HepG2 (cell line): ENCODE measurements around the gene HACD2. TPM values are rescaled to one million over a fixed set of nuclear protein-coding genes. Genes with fewer than 3 reads are reported as not detected.

ENCODE experiments used
- ATAC-seq: fragments of 200-7000 bp; cut with Tn5 transposase; 3 replicates; pipeline ENCODE4 v1.9.1; 2020; ENCODE audit warnings: mild to moderate bottlenecking, moderate library complexity
- BruUV-seq: library from RNA; stranded (reverse); fragments of 400-500 nt; replicated peaks from 2 replicates; lab custom pipeline; 2021; lab: Mats Ljungman, UMichigan
- CTCF ChIA-PET: fragments of 300-600 bp; formaldehyde crosslinking; extraction: SDS; loops from one replicate; lab custom pipeline; 2021; ENCODE audit warnings: low total read pairs, inconsistent platforms, low intra/inter-chr PET ratio; lab: Yijun Ruan, JAX
- POLR2A ChIA-PET: fragments of 350-600 bp; sonication (Branson Sonifier 250); formaldehyde crosslinking; loops from one replicate; lab custom pipeline; 2020; ENCODE audit warnings: antibody characterized with exemption, inconsistent platforms; lab: Yijun Ruan, JAX
- DNase-seq: peaks from one replicate; pipeline ENCODE4 v3.0.0-alpha.2; 2015; ENCODE audit warnings: low spot score
- FAIRE-seq: peaks from 3 replicates; lab custom pipeline; 2011; peaks lifted over from hg19 to GRCh38; lab: Jason Lieb, UNC
- H2AFZ ChIP-seq: one replicate; pipeline ENCODE4 v1.6.1; 2011; ENCODE audit warnings: low read length, inconsistent platforms
- H3K27ac ChIP-seq: fragments of 300-600 bp; 3 replicates; pipeline ENCODE4 v1.8.0; 2011; ENCODE audit warnings: mixed run types, mild to moderate bottlenecking, mixed read lengths, low read length, inconsistent platforms; ENCODE audit not compliant: insufficient read depth; ENCODE audit errors: extremely low read length
- H3K27me3 ChIP-seq, 2 experiments: fragments of 200-600 bp in 1 of 2; 2 replicates in 1 of 2; 3 replicates in 1 of 2; pipeline versions ENCODE4 v1.6.0 to v1.8.0; 2011; ENCODE audit warnings: low read length in 2 of 2, mild to moderate bottlenecking in 2 of 2, moderate library complexity in 2 of 2, inconsistent platforms in 1 of 2; ENCODE audit not compliant: insufficient read depth in 2 of 2, control insufficient read depth in 1 of 2
- H3K36me3 ChIP-seq, 2 experiments: fragments of 200-600 bp in 1 of 2; replicated peaks in 1 of 2; 2 replicates in 1 of 2; 3 replicates in 1 of 2; pipeline versions ENCODE4 v1.5.1 to v1.8.0; 2011; ENCODE audit warnings: low read length in 2 of 2, inconsistent platforms in 1 of 2; ENCODE audit not compliant: insufficient read depth in 2 of 2, control insufficient read depth in 1 of 2
- H3K4me1 ChIP-seq: 2 replicates; pipeline ENCODE4 v1.5.1; 2012; ENCODE audit warnings: low read length, inconsistent platforms; ENCODE audit not compliant: insufficient read depth
- H3K4me2 ChIP-seq: 2 replicates; pipeline ENCODE4 v1.6.0; 2011; ENCODE audit warnings: low read depth, low read length, inconsistent platforms
- H3K4me3 ChIP-seq, 3 experiments: fragments of 200-600 bp in 1 of 3; sonication (generic), shearing (Covaris generic) in 1 of 3; replicated peaks in 1 of 3; 2 replicates each; pipeline ENCODE4 v1.5.1; 2011 to 2016; ENCODE audit warnings: low read length in 3 of 3, inconsistent platforms in 2 of 3, low read depth in 2 of 3, mild to moderate bottlenecking in 2 of 3, control low read depth in 1 of 3, mixed read lengths in 1 of 3; ENCODE audit not compliant: insufficient read depth in 1 of 3
- H3K79me2 ChIP-seq: one replicate; pipeline ENCODE4 v1.6.1; 2011; ENCODE audit warnings: low read length, inconsistent platforms; ENCODE audit not compliant: insufficient read depth
- H3K9ac ChIP-seq: 2 replicates; pipeline ENCODE4 v1.6.0; 2011; ENCODE audit warnings: mild to moderate bottlenecking, low read depth, low read length, inconsistent platforms; ENCODE audit not compliant: insufficient read depth
- H3K9me3 ChIP-seq: 2 replicates; pipeline ENCODE4 v1.5.1; 2012; ENCODE audit warnings: mild to moderate bottlenecking, low read length
- H4K20me1 ChIP-seq: 2 replicates; pipeline ENCODE4 v1.6.0; 2011; ENCODE audit warnings: inconsistent platforms, mild to moderate bottlenecking, low read length, moderate library complexity; ENCODE audit not compliant: insufficient read depth
- FOXA3 ChIP-seq: IDR thresholded peaks from 2 replicates; pipeline ENCODE4 v1.6.1; 2016; ENCODE audit warnings: missing genetic modification reagents, missing compliant biosample characterization
- JDP2 ChIP-seq: sonication (generic); formaldehyde crosslinking; IDR thresholded peaks from 2 replicates; pipeline ENCODE4 v1.8.1; 2022; ENCODE audit warnings: missing genetic modification reagents, borderline replicate concordance
- LCORL ChIP-seq, 2 experiments: fragments of 450-650 bp in 1 of 2; sonication (generic) in 1 of 2; formaldehyde crosslinking in 1 of 2; IDR thresholded peaks; 2 replicates each; pipeline versions ENCODE4 v1.5.0 to v1.6.1; 2017 to 2020; ENCODE audit warnings: antibody characterized with exemption in 1 of 2, missing genetic modification reagents in 1 of 2
- PHF8 ChIP-seq: sonication (generic); formaldehyde crosslinking; IDR thresholded peaks from 2 replicates; pipeline ENCODE4 v1.5.0; 2020; ENCODE audit warnings: missing genetic modification reagents
- SATB2 ChIP-seq: sonication (generic); formaldehyde crosslinking; IDR thresholded peaks from 2 replicates; pipeline ENCODE4 v1.5.0; 2020; ENCODE audit warnings: missing genetic modification reagents
- SP1 ChIP-seq, 2 experiments: fragments of 450-650 bp in 1 of 2; sonication (generic) in 1 of 2; formaldehyde crosslinking in 1 of 2; IDR thresholded peaks; 2 replicates each; pipeline versions ENCODE4 v1.4.0 to v1.6.1; 2016 to 2020; ENCODE audit warnings: missing genetic modification reagents in 1 of 2
- YEATS2 ChIP-seq: sonication (generic); formaldehyde crosslinking; IDR thresholded peaks from 2 replicates; pipeline ENCODE4 v1.4.0; 2020; ENCODE audit warnings: missing genetic modification reagents, borderline replicate concordance
- ZNF253 ChIP-seq: sonication (generic); formaldehyde crosslinking; IDR thresholded peaks from 2 replicates; pipeline ENCODE4 v1.8.0; 2022; ENCODE audit warnings: mild to moderate bottlenecking, missing genetic modification reagents, borderline replicate concordance
- ZNF496 ChIP-seq: sonication (generic); formaldehyde crosslinking; IDR thresholded peaks from 2 replicates; pipeline ENCODE4 v1.8.1; 2023; ENCODE audit warnings: mild to moderate bottlenecking, moderate library complexity, missing genetic modification reagents; ENCODE audit not compliant: insufficient replicate concordance
- ZNF563 ChIP-seq: sonication (generic); formaldehyde crosslinking; IDR thresholded peaks from 2 replicates; pipeline ENCODE4 v1.8.0; 2022; ENCODE audit warnings: mild to moderate bottlenecking, moderate library complexity, missing genetic modification reagents
- WGBS: methylation state at CpG from one replicate; pipeline ENCODE4 v1.1.6; 2017; ENCODE audit warnings: low lambda C conversion rate; 5-methylcytosine and 5-hydroxymethylcytosine counted together
- in situ Hi-C: cut with HindIII; loops from 2 replicates; pipeline ENCODE4 v1.10.0; 2017; ENCODE audit warnings: low pct_unique_long_range_greater_than_20kb; ENCODE audit not compliant: extremely low pct_ligation_motif_present
- intact Hi-C: fragments of 100-400 bp; cut with micrococcal nuclease; formaldehyde crosslinking; loops from one replicate; pipeline ENCODE4 v1.10.0; 2022; ENCODE audit not compliant: unreplicated experiment
- polyA plus RNA-seq, 8 experiments: library from polyadenylated mRNA; depleted of rRNA in 3 of 8; stranded (reverse) in 7 of 8; unstranded in 1 of 8; fragments of >200 nt; fragmentation: Illumina TruSeq in 4 of 8; extraction: Trizol in 4 of 8; gene quantifications; 2 replicates each; pipeline versions ENCODE4 v1.2.1 to v1.2.3, GENCODE V29; 2011 to 2016; ENCODE audit warnings: low read depth in 4 of 8, missing spikeins in 1 of 8, mixed read lengths in 1 of 8; ENCODE audit not compliant: insufficient read depth in 1 of 8
- total RNA-seq, 5 experiments: library from RNA; depleted of rRNA; stranded (reverse); fragments of >200 nt; fragmentation: Illumina TruSeq; extraction: Trizol; gene quantifications; 2 replicates each; pipeline ENCODE4 v1.2.3, GENCODE V29; 2016; ENCODE audit warnings: low read depth in 1 of 5
- TF ChIP-seq, protein P1 (sequence below): sonication (generic); formaldehyde crosslinking; IDR thresholded peaks from 2 replicates; pipeline ENCODE4 v1.5.1; 2020; ENCODE audit warnings: mild to moderate bottlenecking, missing genetic modification reagents, borderline replicate concordance
- TF ChIP-seq, protein P2 (sequence below): sonication (generic); formaldehyde crosslinking; IDR thresholded peaks from 2 replicates; pipeline ENCODE4 v1.4.0; 2020; ENCODE audit warnings: missing genetic modification reagents; ENCODE audit errors: not compliant biosample characterization

HACD2 gene
- total and polyA plus RNA-seq, 2 of the 13 experiments (the other 11 are each of a cell fraction or from before 2014, with no cell fraction given), result 47.0 to 50.4 TPM

DNA sequence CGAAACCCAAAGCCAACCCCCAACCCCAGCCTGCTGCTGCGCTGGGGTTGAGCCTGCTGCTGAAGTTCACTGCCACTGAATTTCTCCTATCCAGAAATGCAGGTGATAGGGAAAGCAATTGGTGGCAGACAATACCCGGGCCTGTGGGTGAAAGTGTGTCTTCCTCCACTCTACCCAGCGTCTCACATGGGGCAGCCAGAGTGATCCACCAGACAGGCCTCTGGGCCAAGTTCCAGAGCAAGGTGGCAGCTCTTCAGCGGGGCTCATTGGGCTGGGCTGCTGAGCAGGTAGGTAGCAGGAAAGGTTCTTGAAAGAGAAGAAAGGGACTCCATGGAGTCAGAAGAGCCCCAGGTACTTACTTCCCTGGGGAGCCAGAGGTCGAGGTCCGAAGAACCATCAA is 141.9 kb downstream of the HACD2 start (continued):
- TF ChIP-seq, protein P1, sequence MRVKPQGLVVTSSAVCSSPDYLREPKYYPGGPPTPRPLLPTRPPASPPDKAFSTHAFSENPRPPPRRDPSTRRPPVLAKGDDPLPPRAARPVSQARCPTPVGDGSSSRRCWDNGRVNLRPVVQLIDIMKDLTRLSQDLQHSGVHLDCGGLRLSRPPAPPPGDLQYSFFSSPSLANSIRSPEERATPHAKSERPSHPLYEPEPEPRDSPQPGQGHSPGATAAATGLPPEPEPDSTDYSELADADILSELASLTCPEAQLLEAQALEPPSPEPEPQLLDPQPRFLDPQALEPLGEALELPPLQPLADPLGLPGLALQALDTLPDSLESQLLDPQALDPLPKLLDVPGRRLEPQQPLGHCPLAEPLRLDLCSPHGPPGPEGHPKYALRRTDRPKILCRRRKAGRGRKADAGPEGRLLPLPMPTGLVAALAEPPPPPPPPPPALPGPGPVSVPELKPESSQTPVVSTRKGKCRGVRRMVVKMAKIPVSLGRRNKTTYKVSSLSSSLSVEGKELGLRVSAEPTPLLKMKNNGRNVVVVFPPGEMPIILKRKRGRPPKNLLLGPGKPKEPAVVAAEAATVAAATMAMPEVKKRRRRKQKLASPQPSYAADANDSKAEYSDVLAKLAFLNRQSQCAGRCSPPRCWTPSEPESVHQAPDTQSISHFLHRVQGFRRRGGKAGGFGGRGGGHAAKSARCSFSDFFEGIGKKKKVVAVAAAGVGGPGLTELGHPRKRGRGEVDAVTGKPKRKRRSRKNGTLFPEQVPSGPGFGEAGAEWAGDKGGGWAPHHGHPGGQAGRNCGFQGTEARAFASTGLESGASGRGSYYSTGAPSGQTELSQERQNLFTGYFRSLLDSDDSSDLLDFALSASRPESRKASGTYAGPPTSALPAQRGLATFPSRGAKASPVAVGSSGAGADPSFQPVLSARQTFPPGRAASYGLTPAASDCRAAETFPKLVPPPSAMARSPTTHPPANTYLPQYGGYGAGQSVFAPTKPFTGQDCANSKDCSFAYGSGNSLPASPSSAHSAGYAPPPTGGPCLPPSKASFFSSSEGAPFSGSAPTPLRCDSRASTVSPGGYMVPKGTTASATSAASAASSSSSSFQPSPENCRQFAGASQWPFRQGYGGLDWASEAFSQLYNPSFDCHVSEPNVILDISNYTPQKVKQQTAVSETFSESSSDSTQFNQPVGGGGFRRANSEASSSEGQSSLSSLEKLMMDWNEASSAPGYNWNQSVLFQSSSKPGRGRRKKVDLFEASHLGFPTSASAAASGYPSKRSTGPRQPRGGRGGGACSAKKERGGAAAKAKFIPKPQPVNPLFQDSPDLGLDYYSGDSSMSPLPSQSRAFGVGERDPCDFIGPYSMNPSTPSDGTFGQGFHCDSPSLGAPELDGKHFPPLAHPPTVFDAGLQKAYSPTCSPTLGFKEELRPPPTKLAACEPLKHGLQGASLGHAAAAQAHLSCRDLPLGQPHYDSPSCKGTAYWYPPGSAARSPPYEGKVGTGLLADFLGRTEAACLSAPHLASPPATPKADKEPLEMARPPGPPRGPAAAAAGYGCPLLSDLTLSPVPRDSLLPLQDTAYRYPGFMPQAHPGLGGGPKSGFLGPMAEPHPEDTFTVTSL (CRISPR knock-in tag), result no peak
- TF ChIP-seq ZNF496 (CRISPR knock-in tag) (no peak), LCORL (IDR thresholded peaks at IDR 0.05) (no peak), LCORL (CRISPR knock-in tag; IDR thresholded peaks at IDR 0.05) (no peak), YEATS2 (CRISPR knock-in tag) (no peak)
- TF ChIP-seq, protein P2, sequence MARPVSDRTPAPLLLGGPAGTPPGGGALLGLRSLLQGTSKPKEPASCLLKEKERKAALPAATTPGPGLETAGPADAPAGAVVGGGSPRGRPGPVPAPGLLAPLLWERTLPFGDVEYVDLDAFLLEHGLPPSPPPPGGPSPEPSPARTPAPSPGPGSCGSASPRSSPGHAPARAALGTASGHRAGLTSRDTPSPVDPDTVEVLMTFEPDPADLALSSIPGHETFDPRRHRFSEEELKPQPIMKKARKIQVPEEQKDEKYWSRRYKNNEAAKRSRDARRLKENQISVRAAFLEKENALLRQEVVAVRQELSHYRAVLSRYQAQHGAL (CRISPR knock-in tag), result no peak

- 48% methylated on average over 4 of the region's 9 CpGs for WGBS
- no peak for FAIRE-seq
- Histone ChIP-seq H3K9me3 (no peaks in the 10 kb centered on the region), H3K27ac (no peak overlapping the region), H3K4me1 (no peaks in the 10 kb centered on the region), H2AFZ (no peak overlapping the region), H4K20me1 (no peaks in the 10 kb centered on the region), H3K27me3 (peaks cover 0 to 39% of the 10 kb centered on the region in 2 experiments; a peak in 4 of 5 replicates), H3K4me3 (no peak overlapping the region), H3K4me2 (no peak overlapping the region), H3K79me2 (no peaks in the 10 kb centered on the region), H3K36me3 (no peaks in the 10 kb centered on the region), H3K9ac (no peak overlapping the region)
- intact Hi-C loops (no loop called here), in situ Hi-C loops (no loop called here)
- no peak for TF ChIP-seq ZNF253
- TF ChIP-seq FOXA3 (CRISPR knock-in tag), result no peak
- TF ChIP-seq SATB2 (CRISPR knock-in tag), result no peak
- TF ChIP-seq ZNF563, result no peak
- no peak for TF ChIP-seq JDP2 (CRISPR knock-in tag)
- TF ChIP-seq PHF8, result no peak
- no peak for TF ChIP-seq SP1 (IDR thresholded peaks at IDR 0.05)
- TF ChIP-seq SP1 (CRISPR knock-in tag; IDR thresholded peaks at IDR 0.05), result no peak
- ChIA-PET POLR2A (no interaction called here), CTCF (no interaction called here)
- ATAC-seq, result no peak
- DNase-seq, result no peak
- BruUV-seq, result no TSS peak
Measured at GRCh38 chr3:123442125-123442524, 142.7 kb downstream of the HACD2 start.
